Common myeloid progenitor, CD34-positive (primary cell): ENCODE data around the gene BCL2L2.

Source experiments
- CTCF ChIA-PET: fragments of 350-600 bp; sonication (Branson Sonifier 250); formaldehyde crosslinking; loops from one replicate; lab custom pipeline; 2021; ENCODE audit warnings: antibody characterized with exemption; lab: Charles Lee
- POLR2A ChIA-PET: fragments of 350-600 bp; sonication (Branson Sonifier 250); formaldehyde crosslinking; loops from one replicate; lab custom pipeline; 2021; ENCODE audit warnings: antibody characterized with exemption; lab: Charles Lee
- DNase-seq, 3 donors: peaks; one replicate each; pipeline versions ENCODE4 v3.0.0 to v3.0.0-alpha.2; 2013
- H3K27ac ChIP-seq, 2 experiments: 1 replicate in 1 of 2; 2 replicates in 1 of 2; pipeline ENCODE4 v1.7.0; 2013; ENCODE audit warnings: inconsistent platforms in 2 of 2, low read length in 2 of 2, mild to moderate bottlenecking in 2 of 2, low read depth in 1 of 2, moderate library complexity in 1 of 2; ENCODE audit not compliant: severe bottlenecking in 2 of 2, insufficient read depth in 1 of 2, poor library complexity in 1 of 2
- H3K27me3 ChIP-seq, 5 experiments: replicated peaks in 2 of 5; 1 replicate in 3 of 5; 2 replicates in 2 of 5; pipeline versions ENCODE4 v1.6.1 to v1.7.0; 2013; ENCODE audit warnings: low read length in 4 of 5, mild to moderate bottlenecking in 2 of 5, moderate library complexity in 2 of 5, inconsistent platforms in 1 of 5; ENCODE audit not compliant: insufficient read depth in 5 of 5, control insufficient read depth in 4 of 5
- H3K36me3 ChIP-seq, 4 experiments: 1 replicate in 2 of 4; 2 replicates in 2 of 4; pipeline versions ENCODE4 v1.6.1 to v1.7.0; 2013; ENCODE audit warnings: low read length in 3 of 4, control low read depth in 1 of 4, mild to moderate bottlenecking in 1 of 4; ENCODE audit not compliant: control insufficient read depth in 4 of 4, insufficient read depth in 4 of 4
- H3K4me1 ChIP-seq, 4 experiments: 1 replicate in 3 of 4; 2 replicates in 1 of 4; pipeline versions ENCODE4 v1.6.1 to v1.7.1; 2013; ENCODE audit warnings: low read length in 3 of 4, mild to moderate bottlenecking in 3 of 4, control low read depth in 1 of 4, inconsistent platforms in 1 of 4, moderate library complexity in 1 of 4; ENCODE audit not compliant: control insufficient read depth in 4 of 4, insufficient read depth in 4 of 4; ENCODE audit errors: control extremely low read depth in 1 of 4
- H3K4me3 ChIP-seq, 7 experiments: 1 replicate in 4 of 7; 2 replicates in 3 of 7; pipeline versions ENCODE4 v1.5.1 to v1.7.0; 2013; ENCODE audit warnings: mild to moderate bottlenecking in 7 of 7, low read length in 6 of 7, moderate library complexity in 6 of 7, inconsistent platforms in 2 of 7, low read depth in 2 of 7, control low read depth in 1 of 7; ENCODE audit not compliant: insufficient read depth in 4 of 7, control insufficient read depth in 1 of 7; ENCODE audit errors: extremely low read depth in 1 of 7
- H3K9me3 ChIP-seq, 5 experiments: 1 replicate in 4 of 5; 2 replicates in 1 of 5; pipeline versions ENCODE4 v1.6.1 to v1.7.1; 2013; ENCODE audit warnings: low read length in 4 of 5, mild to moderate bottlenecking in 2 of 5, inconsistent platforms in 1 of 5, low read depth in 1 of 5, moderate library complexity in 1 of 5; ENCODE audit not compliant: control insufficient read depth in 4 of 5, insufficient read depth in 2 of 5; ENCODE audit errors: control extremely low read depth in 1 of 5
- WGBS: methylation state at CpG from one replicate; pipeline ENCODE4 v1.1.5; 2013; ENCODE audit not compliant: insufficient coverage; 5-methylcytosine and 5-hydroxymethylcytosine counted together

BCL2L2 gene

DNA sequence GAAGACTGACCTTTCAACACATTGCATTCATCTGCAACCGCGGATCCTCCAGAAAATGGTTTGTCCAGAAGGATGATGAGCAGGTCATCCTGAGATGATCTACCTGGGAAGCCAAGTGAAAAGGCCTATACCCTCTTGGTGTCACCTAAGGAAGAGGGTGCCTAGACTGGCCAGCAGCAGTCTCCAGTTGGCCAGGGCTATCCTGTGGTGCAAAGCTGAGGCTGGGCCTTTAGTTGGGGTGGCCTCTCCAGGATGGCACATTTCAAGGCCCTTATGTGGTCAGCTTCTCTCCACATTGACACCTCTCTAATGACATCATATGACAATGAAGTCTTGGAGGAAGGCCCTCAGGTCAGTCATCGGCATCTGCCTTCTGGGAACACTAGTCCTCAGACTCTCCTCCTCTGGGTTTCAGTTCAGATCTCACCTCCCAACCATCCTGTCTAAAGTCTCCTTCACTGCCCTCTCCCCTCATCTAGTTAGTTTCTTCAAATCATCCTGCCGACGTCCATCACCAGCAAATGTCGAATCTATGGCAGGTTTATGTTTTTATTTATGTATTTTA lies 49.3 kb downstream of the BCL2L2 start:
- no peaks in the 10 kb centered on the region for H3K9me3 ChIP-seq
- H3K27me3 ChIP-seq, result peaks cover 0 to 42% (median 14%) of the 10 kb centered on the region in 5 experiments
- no peaks in the 10 kb centered on the region for H3K36me3 ChIP-seq
- WGBS, result 97% methylated on average over 3 of the region's 6 CpGs
- H3K4me1 ChIP-seq, result peaks cover 0 to 16% (median 11%) of the 10 kb centered on the region in 4 experiments
- no peak overlapping the region for H3K4me3 ChIP-seq
- no peak for DNase-seq
- CTCF ChIA-PET, result interaction anchor here (1.1 to 2.4 kb wide), 2 partner anchors 11 to 26 kb away, joined by 3 to 5 read pairs; no protein-coding TSS in a partner anchor
- H3K27ac ChIP-seq, result no peak overlapping the region
- POLR2A ChIA-PET, result no interaction called here

- Histone ChIP-seq H3K27me3 (peaks cover 0 to 36% (median 12%) of the 10 kb centered on the region in 5 experiments), H3K36me3 (no peaks in the 10 kb centered on the region), H3K27ac (no peak overlapping the region), H3K4me1 (peaks cover 0 to 14% (median 10%) of the 10 kb centered on the region in 4 experiments), H3K9me3 (no peaks in the 10 kb centered on the region), H3K4me3 (no peak overlapping the region)
- WGBS, result 92% methylated on average over 4 of the region's 4 CpGs
- ChIA-PET POLR2A (no interaction called here), CTCF (interaction anchor here (0.9 to 2.4 kb wide), 5 partner anchors 11 to 30 kb away, joined by 3 to 5 read pairs (median 3); no protein-coding TSS in a partner anchor)
- no peak for DNase-seq
Observed at GRCh38 chr14:23356662-23357061, 50.0 kb downstream of the BCL2L2 start.

DNA sequence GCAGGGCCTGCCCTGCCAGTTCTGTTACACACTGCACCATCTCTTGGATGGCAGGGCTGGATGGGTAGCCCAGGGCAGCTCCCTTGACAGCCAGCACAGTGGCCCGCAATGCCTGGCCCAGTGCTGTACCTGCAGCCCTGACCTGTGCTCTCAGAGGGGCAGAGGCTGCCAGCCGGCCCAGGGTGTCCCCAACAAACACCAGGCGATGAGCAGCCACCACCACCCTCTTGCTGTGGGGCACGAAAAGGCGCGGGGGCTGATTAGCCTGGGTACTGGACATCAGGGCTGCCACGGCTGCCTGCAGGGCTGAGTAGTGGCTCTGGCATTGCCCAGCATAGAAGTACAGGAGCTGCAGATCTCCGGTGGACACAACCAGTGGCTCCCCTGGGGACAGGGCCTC lies 50.6 kb downstream of the BCL2L2 start:
- H3K4me1 ChIP-seq, result peaks cover 0 to 9% (median 5%) of the 10 kb centered on the region in 4 experiments
- no peaks in the 10 kb centered on the region for H3K9me3 ChIP-seq
- CTCF ChIA-PET, result interaction anchor here (0.9 to 2.4 kb wide), 6 partner anchors 12 to 31 kb away, joined by 3 to 5 read pairs (median 3); partner anchors contain the start of gene IL25
- 100% methylated on average over 8 of the region's 8 CpGs for WGBS
- no peak overlapping the region for H3K4me3 ChIP-seq
- DNase-seq, result no peak
- H3K36me3 ChIP-seq, result no peaks in the 10 kb centered on the region
- no peak overlapping the region for H3K27ac ChIP-seq
- H3K27me3 ChIP-seq, result peaks cover 0 to 38% (median 10%) of the 10 kb centered on the region in 5 experiments
- POLR2A ChIA-PET, result no interaction called here

GRCh38 chr14:23358042-23358441 lies 51.4 kb downstream of the BCL2L2 start:
- H3K36me3 ChIP-seq, result no peaks in the 10 kb centered on the region
- no peak for DNase-seq
- POLR2A ChIA-PET, result no interaction called here
- H3K9me3 ChIP-seq, result no peaks in the 10 kb centered on the region
- H3K27me3 ChIP-seq, result peaks cover 0 to 32% (median 10%) of the 10 kb centered on the region in 5 experiments
- peaks cover 0 to 2% (median 0%) of the 10 kb centered on the region in 4 experiments for H3K4me1 ChIP-seq
- H3K27ac ChIP-seq, result no peak overlapping the region
- 94% methylated on average over 3 of the region's 3 CpGs for WGBS
- CTCF ChIA-PET, result interaction anchor here (1.5 kb wide), 1 partner anchor 14 kb away, joined by 3 read pairs; the partner anchor contains the start of gene IL25
- no peak overlapping the region for H3K4me3 ChIP-seq

DNA sequence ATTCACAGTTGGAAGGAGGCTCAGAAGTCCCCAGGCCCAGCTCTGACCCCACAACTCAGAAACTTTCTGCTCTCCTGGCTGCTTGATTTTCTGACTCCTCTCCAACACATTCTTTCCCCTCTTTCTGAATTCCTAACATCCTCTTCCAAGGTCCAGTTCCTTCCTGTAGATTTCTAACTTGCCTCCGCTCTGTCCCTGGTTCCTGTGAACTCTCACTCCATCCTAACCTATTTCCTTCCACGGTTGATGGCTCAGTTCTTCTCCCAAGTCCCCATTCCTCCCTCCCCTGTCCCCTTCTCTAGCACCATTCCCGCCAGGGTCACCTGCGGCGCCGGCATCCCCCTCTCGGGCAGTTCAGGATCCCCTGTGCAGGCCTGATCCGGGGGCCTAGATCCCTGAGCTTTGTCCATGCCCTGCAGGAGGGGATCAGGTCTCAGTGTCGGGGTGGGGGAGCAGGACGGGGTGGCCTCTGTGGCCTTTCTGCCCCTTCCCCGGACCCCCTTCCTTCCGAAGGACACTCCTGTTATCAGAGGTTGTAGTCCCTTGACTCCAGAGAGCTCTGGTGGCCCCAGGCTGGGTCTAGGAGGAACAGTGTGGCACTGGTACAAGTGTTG lies 52.0 kb downstream of the BCL2L2 start:
- CTCF ChIA-PET, result interaction anchor here (1.5 to 2.2 kb wide), 3 partner anchors 10 to 14 kb away, joined by 3 to 16 read pairs (median 4); partner anchors contain the start of gene IL25
- no peaks in the 10 kb centered on the region for H3K36me3 ChIP-seq
- no peak overlapping the region for H3K27ac ChIP-seq
- H3K27me3 ChIP-seq, result peaks cover 2 to 27% (median 13%) of the 10 kb centered on the region in 5 experiments
- POLR2A ChIA-PET, result no interaction called here
- no peak for DNase-seq
- H3K4me3 ChIP-seq, result no peak overlapping the region
- H3K9me3 ChIP-seq, result no peaks in the 10 kb centered on the region
- no peaks in the 10 kb centered on the region for H3K4me1 ChIP-seq
- WGBS, result 95% methylated on average over 12 of the region's 12 CpGs

DNA sequence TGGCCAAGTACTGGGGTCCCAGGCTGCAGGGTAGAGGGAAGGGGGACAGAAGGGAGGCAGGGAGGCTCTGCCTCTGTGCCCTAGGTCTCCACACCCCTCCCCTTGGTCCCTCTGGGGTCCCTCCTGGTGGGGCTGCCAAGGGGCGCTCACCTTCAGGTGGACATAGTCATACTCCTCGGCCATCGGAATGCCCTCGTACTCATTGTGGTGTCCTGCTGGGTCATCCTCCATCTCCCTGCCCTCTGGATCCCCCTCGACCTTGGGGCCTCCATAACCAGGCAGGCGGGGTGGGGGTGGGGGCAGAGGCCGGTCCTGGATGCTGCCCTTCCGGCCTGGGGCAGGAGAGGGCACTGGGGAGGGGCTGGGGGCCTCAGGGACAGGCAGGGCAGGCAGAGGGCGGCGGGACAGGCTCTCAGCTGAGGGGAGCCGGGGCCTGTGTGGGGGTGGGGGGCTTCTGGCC lies 52.6 kb downstream of the BCL2L2 start:
- H3K27ac ChIP-seq, result no peak overlapping the region
- ChIA-PET CTCF (interaction anchor here (1.5 to 7.1 kb wide), 5 partner anchors 9 to 32 kb away, joined by 4 to 44 read pairs (median 6); no protein-coding TSS in a partner anchor), POLR2A (interaction anchor here (0.6 kb wide), 1 partner anchor 120 kb away, joined by 3 read pairs; no protein-coding TSS in a partner anchor)
- no peaks in the 10 kb centered on the region for H3K4me1 ChIP-seq
- DNase-seq, result no peak
- no peaks in the 10 kb centered on the region for H3K36me3 ChIP-seq
- 90% methylated on average over 2 of the region's 11 CpGs for WGBS
- H3K9me3 ChIP-seq, result no peaks in the 10 kb centered on the region
- H3K4me3 ChIP-seq, result no peak overlapping the region
- H3K27me3 ChIP-seq, result peaks cover 2 to 30% (median 16%) of the 10 kb centered on the region in 5 experiments
